Uterus (tissue), 2 donors: ENCODE data around the gene RPS17.

ENCODE experiments used
- POLR2A ChIP-seq, 2 donors: fragments of 450-650 bp; IDR thresholded peaks; one replicate each; pipeline ENCODE4 v1.6.1; 2016; ENCODE audit warnings: antibody characterized with exemption in 2 of 2, mild to moderate bottlenecking in 1 of 2, moderate library complexity in 1 of 2
- TF ChIP-seq, protein P1 (sequence below), 4 experiments: fragments of 200-600 bp in 2 of 4; fragments of 450-650 bp in 2 of 4; sonication (generic) in 2 of 4; IDR thresholded peaks; one replicate each; pipeline ENCODE4 v1.5.1; 2016 to 2019; ENCODE audit warnings: antibody characterized with exemption in 4 of 4, mild to moderate bottlenecking in 2 of 4, moderate library complexity in 1 of 4

DNA sequence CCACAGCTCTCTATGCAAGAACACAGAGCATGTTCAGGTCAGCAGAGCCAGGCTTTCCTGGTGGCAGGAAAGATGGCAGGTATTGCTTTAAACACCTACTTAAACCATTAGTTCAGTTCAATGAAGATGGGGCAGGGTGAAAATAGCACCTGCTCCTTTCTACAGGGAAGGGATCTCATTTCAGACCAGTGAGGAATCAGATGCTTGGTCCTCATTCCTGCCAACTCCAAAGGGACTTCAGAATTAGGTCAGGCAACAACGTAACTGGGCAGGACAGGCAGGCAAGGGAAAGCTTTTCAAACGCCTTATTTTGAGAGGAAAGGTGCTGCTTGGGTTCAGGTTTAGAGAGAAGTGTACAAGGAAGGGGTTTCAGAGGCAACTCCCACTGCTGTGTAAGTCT, 12.6 kb upstream of the RPS17 start:
- no peak for TF ChIP-seq POLR2A (IDR thresholded peaks at IDR 0.05)
- TF ChIP-seq, protein P1, sequence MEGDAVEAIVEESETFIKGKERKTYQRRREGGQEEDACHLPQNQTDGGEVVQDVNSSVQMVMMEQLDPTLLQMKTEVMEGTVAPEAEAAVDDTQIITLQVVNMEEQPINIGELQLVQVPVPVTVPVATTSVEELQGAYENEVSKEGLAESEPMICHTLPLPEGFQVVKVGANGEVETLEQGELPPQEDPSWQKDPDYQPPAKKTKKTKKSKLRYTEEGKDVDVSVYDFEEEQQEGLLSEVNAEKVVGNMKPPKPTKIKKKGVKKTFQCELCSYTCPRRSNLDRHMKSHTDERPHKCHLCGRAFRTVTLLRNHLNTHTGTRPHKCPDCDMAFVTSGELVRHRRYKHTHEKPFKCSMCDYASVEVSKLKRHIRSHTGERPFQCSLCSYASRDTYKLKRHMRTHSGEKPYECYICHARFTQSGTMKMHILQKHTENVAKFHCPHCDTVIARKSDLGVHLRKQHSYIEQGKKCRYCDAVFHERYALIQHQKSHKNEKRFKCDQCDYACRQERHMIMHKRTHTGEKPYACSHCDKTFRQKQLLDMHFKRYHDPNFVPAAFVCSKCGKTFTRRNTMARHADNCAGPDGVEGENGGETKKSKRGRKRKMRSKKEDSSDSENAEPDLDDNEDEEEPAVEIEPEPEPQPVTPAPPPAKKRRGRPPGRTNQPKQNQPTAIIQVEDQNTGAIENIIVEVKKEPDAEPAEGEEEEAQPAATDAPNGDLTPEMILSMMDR (IDR thresholded peaks at IDR 0.05) = no peak
